ENCODE results near the gene SUSD3.
A peak's percentile ranks its signal among the peaks of the same experiment; 100 is the strongest.

SUSD3 gene

DNA sequence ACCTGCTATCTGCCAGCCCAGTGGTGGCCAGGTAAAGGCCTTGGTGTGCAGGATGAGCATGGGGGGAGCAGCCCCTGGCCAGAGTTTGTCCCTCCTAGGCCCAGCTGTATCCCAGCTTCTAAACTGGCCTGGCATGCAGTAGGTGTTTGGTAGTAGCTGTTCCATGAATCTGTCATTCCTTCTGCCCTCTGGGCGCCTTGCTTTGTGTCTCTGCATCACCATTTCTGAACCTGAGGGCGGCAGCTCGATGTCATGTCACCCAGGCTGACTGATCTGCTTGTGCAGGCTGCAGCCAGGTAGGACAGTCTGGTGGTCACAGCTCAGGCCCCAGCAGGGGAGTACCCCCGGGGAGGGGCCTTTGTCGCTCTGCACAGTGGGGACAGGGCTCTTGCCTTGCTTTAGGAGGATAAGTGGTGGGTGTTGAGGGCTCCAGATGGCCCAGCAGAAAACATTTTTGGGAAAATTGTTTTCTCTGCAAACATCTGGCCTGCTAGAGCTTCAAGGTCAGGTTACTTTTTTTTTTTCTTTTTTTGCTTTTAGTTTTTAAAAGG is 4.6 kb upstream of the SUSD3 start:
- DNase-seq (ENCODE audit: low read depth): no peak

- DNase-seq (ENCODE audit: low read depth): no peak
These were observed 3.5 kb upstream of the SUSD3 start for GRCh38 chr9:93054758-93055704.

DNA sequence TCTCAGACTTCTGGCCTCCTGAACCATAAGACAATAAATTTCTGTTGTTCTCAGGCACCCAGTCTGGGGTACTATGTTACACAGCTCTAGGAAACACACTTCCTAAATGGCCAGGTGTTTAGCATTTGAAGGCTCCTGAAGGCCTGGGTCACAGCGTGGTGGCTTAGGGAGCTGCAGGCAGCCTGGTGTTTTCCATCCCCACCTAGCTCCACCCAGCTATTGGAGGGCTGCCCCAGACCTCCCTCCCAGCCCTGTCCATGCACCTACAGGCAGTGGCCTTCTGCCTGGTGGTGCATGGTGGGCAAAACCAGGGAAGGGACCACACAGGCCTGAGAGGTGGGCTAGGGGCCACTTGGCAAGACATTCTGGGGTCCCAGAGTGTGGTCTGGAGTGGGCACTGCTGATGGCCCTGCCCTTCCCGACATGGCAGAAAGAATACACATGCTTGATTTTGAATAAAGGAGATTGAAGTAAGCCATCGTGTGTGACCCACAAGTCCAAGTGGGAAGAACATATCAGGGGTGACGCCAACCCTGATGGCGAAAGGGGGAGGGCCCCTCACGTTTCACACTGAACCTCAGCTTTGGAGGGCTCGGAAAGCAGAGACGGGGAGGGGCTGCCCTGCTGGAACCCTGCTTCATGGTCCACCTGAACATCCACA is 1.3 kb upstream of the SUSD3 start:
- DNase-seq (ENCODE audit: low read depth): no peak

- DNase-seq (ENCODE audit: low read depth): no peak
These were observed 672 bp upstream of the SUSD3 start for GRCh38 chr9:93057703-93058354.

DNA sequence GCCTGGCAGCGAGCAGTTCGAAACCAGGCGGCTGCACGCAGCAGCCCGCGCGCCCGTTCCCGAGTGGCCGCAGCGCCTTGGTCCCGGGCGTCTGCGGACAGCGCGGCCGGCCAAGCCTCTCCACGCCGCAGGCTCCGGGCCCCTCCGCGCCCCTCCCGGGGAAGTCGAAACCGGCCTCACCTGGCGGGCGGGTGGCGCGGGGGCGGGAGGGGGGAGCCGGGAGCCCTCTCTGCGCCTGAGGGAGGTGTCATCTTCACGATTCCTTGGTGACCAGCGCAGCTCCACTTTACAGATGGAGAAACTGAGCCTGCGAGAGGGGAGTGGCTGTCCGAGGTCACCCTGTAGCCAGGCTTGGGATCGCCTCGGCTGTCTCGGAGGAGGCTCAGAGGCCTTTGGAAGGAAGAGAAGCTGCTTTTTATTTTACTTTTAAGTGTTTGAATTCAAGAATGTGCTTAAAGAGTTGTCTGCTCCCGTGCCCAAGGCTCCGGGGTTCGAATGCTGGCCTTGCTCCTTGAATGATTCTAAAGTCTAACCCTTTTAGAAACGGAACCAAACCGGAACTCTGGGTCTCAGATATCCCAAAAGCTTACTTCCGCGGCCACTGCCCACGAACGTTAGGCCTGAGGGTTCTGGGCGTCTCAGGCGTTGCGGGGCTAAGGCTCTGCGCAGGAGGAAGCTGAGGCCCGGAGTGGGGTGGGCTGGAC is 662 bp downstream of the SUSD3 start:
- no peak for DNase-seq (ENCODE audit: low read depth)

GRCh38 chr9:93059715-93060578 is 1.4 kb downstream of the SUSD3 start:
- no peak for DNase-seq (ENCODE audit: low read depth)

GRCh38 chr9:93060746-93061259 is 2.3 kb downstream of the SUSD3 start:
- no peak for DNase-seq (ENCODE audit: low read depth)

- DNase-seq (ENCODE audit: low read depth): no peak
These were observed 2.8 kb downstream of the SUSD3 start for GRCh38 chr9:93061260-93061751.

GRCh38 chr9:93061791-93062763 is 3.6 kb downstream of the SUSD3 start:
- no peak for DNase-seq (ENCODE audit: low read depth)

DNA sequence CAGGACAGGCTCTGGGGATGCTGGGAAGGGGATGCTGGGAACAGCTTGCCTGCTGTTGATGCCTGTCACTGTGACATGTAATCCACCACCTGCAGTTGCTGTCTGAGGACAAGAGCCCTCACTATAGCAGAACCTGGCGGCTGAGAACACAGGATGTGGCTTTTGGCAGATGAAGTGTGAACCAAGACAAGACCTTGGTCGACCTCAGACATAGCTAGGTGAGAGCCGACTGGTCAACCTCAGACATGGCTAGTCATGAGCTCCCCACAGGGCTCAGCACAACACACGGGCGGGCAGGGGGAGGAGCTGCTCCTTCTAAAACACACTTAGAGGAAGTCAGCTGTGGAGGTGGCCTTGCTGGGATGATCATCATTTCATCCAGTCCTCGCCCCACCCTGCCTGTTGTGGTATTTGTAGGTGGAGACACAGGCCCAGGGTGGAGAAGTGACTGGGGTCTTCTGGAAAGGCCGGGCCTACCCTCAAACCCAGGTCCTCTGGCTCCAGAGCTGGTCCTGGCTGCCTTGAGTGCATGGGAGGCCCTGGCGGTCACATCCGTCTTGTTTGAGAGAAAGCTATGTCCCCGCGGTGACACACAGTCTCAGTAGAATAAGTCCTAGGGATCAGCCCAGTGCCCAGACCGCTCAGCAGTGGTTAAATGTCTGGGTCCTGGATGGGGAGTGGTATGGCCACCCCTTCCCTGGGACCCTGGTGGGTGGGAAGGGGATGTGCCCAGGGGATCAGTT is 6.1 kb downstream of the SUSD3 start:
- DNase-seq (ENCODE audit: low read depth): peak; percentile 79

DNA sequence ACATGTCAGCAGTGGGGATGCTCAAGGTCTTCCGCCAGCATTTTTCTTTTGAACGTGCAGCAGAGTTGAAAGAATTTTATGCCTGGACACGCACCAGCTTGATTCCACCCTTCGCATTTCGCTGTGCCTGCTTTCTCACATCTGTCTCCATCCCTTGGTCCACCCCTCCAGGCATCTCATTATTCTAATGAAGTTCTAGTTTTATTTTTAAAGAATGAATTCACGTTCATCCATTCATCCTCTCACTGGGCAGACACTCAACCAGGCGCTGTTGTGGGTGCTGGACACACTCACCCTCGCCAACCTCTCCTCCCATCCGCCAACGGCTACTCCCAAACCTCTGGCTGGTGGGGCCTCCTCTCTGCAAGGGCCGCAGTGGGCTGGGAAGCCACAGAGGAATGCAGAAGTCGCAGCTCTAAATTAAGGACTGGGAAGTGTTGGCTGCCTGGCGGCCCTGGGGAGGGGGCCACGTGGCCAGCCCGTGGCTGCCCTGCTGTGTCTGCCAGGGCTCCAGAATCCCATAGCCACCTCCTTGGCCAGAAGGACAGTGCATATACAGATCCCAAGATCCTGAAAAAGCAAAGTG is 6.7 kb downstream of the SUSD3 start:
- no peak for DNase-seq (ENCODE audit: low read depth)

- no peak for DNase-seq (ENCODE audit: low read depth)
These were observed 8.6 kb downstream of the SUSD3 start for GRCh38 chr9:93066978-93067603.

DNA sequence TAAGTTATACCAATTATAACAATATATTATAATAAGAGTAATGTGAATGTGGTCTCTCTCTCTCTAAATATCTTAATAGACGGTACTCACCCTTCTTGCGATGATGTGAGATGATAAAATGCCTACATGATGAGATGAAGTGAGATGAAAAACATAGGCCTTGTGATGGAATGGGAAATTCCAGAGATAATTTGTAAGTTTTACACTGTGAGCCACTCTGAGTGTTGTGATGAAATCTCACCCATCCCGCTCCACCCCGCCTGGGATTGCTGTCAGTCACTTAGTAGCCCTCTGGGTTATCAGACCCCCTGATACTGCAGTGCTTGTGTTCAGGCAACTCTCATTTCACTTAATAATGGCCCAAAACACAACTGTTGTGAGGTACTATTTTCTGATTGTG is 10.5 kb downstream of the SUSD3 start:
- no peak for DNase-seq (ENCODE audit: low read depth)

- DNase-seq (ENCODE audit: low read depth): no peak
These were observed 13.0 kb downstream of the SUSD3 start for GRCh38 chr9:93071464-93071863.

GRCh38 chr9:93072383-93072795 is 13.9 kb downstream of the SUSD3 start:
- DNase-seq (ENCODE audit: low read depth): no peak

- DNase-seq (ENCODE audit: low read depth): no peak
These were observed 17.7 kb downstream of the SUSD3 start for GRCh38 chr9:93076101-93076791.

- DNase-seq (ENCODE audit: low read depth): no peak
These were observed 18.3 kb downstream of the SUSD3 start for GRCh38 chr9:93076792-93077128.
